ENCODE data around the gene SLC12A9.
"Not testable (repeated sequence)": the region's sequence is repeated elsewhere in the genome, so short reads cannot be mapped to it uniquely, and the experiment has no call there.

The SLC12A9 gene

GRCh38 chr7:100852048-100852872 lies at the start of gene SLC12A9:
SLC12A9 (plus strand) TSS chr7:100852713; CDS start chr7:100854198, 1,485 bp downstream.
- TF ChIP-seq CTCF (IDR thresholded peaks at IDR 0.05; ENCODE audit: low read depth, low read length, missing control alignments): peak; percentile 92
- H3K4me3 ChIP-seq (ENCODE audit: low read depth, low read length): peak within 1 kb of the TSS; percentile 75
- peak; percentile 51 for DNase-seq (ENCODE audit: low read depth)

- no peak for DNase-seq (ENCODE audit: low read depth)
- no peak for TF ChIP-seq CTCF (IDR thresholded peaks at IDR 0.05; ENCODE audit: low read depth, low read length, missing control alignments)
- H3K4me3 ChIP-seq (ENCODE audit: low read depth, low read length): peak overlapping the region; percentile 56
Measured at GRCh38 chr7:100802951-100803350, 49.6 kb upstream of the SLC12A9 start.

- peak; percentile 76 for DNase-seq (ENCODE audit: low read depth)
- TF ChIP-seq CTCF (IDR thresholded peaks at IDR 0.05; ENCODE audit: low read depth, low read length, missing control alignments): no peak
- H3K4me3 ChIP-seq (ENCODE audit: low read depth, low read length): peak overlapping the region; percentile 56
Measured at GRCh38 chr7:100803398-100804161, 48.9 kb upstream of the SLC12A9 start.

- H3K4me3 ChIP-seq (ENCODE audit: low read depth, low read length): no peak overlapping the region
- DNase-seq (ENCODE audit: low read depth): no peak
- TF ChIP-seq CTCF (IDR thresholded peaks at IDR 0.05; ENCODE audit: low read depth, low read length, missing control alignments): no peak
Measured at GRCh38 chr7:100804681-100805431, 47.7 kb upstream of the SLC12A9 start.

GRCh38 chr7:100806276-100806675 lies 46.2 kb upstream of the SLC12A9 start:
- DNase-seq (ENCODE audit: low read depth): no peak
- no peak overlapping the region for H3K4me3 ChIP-seq (ENCODE audit: low read depth, low read length)
- TF ChIP-seq CTCF (IDR thresholded peaks at IDR 0.05; ENCODE audit: low read depth, low read length, missing control alignments): no peak

- H3K4me3 ChIP-seq (ENCODE audit: low read depth, low read length); DNase-seq (ENCODE audit: low read depth): not testable (repeated sequence)
Measured at GRCh38 chr7:100806883-100807282, 45.6 kb upstream of the SLC12A9 start.

GRCh38 chr7:100808354-100808875 lies 44.1 kb upstream of the SLC12A9 start:
- no peak for DNase-seq (ENCODE audit: low read depth)
- no peak overlapping the region for H3K4me3 ChIP-seq (ENCODE audit: low read depth, low read length)
- TF ChIP-seq CTCF (IDR thresholded peaks at IDR 0.05; ENCODE audit: low read depth, low read length, missing control alignments): no peak
